Measurements from ENCODE around the gene ITGB4. TPM values are rescaled to one million over a fixed set of nuclear protein-coding genes. Genes with fewer than 3 reads are reported as not detected.

Gene ITGB4
- total RNA-seq, 2 experiments from 2014 or later = 0.81 to 1.3 TPM

GRCh38 chr17:75723171-75723930, 2.1 kb downstream of the ITGB4 start:
- no peaks in the 10 kb centered on the region for H3K27me3 ChIP-seq (ENCODE audit: control insufficient read depth in 1 of 2, insufficient read depth in 2 of 2, low read length in 2 of 2)
- Mint-ChIP-seq H3K36me3 (ENCODE audit: low read depth) (no peaks in the 10 kb centered on the region), H3K4me3 (no peak overlapping the region), H3K27me3 (no peaks in the 10 kb centered on the region), H3K27ac (no peak overlapping the region), H3K4me1 (ENCODE audit: low read depth) (peaks cover 4% of the 10 kb centered on the region), H3K9me3 (no peaks in the 10 kb centered on the region)
- no peak for ATAC-seq (ENCODE audit: poor library complexity)
- no peak overlapping the region for H3K4me3 ChIP-seq (ENCODE audit: low read length)
- TF ChIP-seq CTCF (IDR thresholded peaks at IDR 0.05) = no peak
- CTCF ChIA-PET = no interaction called here
- DNase-seq = peak in 1 of 14 experiments; percentile 11
- intact Hi-C loops (cut with DNase I, micrococcal nuclease) = no loop called here
- peaks cover 12% of the 10 kb centered on the region for H3K4me1 ChIP-seq (ENCODE audit: insufficient read depth, low read length)
- no peak overlapping the region for H3K27ac ChIP-seq (ENCODE audit: low read depth in 1 of 2, low read length in 2 of 2)
- H3K9me3 ChIP-seq (ENCODE audit: control insufficient read depth in 1 of 2, insufficient read depth in 1 of 2, low read length in 2 of 2) = no peaks in the 10 kb centered on the region
- no peaks in the 10 kb centered on the region for H3K36me3 ChIP-seq (ENCODE audit: insufficient read depth, low read length)
- POLR2A ChIA-PET = no interaction called here

GRCh38 chr17:75724016-75725003, 3.1 kb downstream of the ITGB4 start:
- Mint-ChIP-seq H3K4me1 (ENCODE audit: low read depth) (peaks cover 4% of the 10 kb centered on the region), H3K36me3 (ENCODE audit: low read depth) (no peaks in the 10 kb centered on the region), H3K9me3 (no peaks in the 10 kb centered on the region), H3K4me3 (no peak overlapping the region), H3K27me3 (no peaks in the 10 kb centered on the region), H3K27ac (no peak overlapping the region)
- H3K4me1 ChIP-seq (ENCODE audit: insufficient read depth, low read length) = peaks cover 12% of the 10 kb centered on the region
- H3K36me3 ChIP-seq (ENCODE audit: insufficient read depth, low read length) = no peaks in the 10 kb centered on the region
- H3K27me3 ChIP-seq (ENCODE audit: control insufficient read depth in 1 of 2, insufficient read depth in 2 of 2, low read length in 2 of 2) = no peaks in the 10 kb centered on the region
- DNase-seq = peak in 1 of 14 experiments; percentile 16
- ATAC-seq (ENCODE audit: poor library complexity) = no peak
- H3K27ac ChIP-seq (ENCODE audit: low read depth in 1 of 2, low read length in 2 of 2) = no peak overlapping the region
- intact Hi-C loops (cut with DNase I, micrococcal nuclease) = no loop called here
- no peak overlapping the region for H3K4me3 ChIP-seq (ENCODE audit: low read length)
- ChIA-PET CTCF (interaction anchor here (0.6 kb wide), 1 partner anchor 10 kb away, joined by 3 read pairs; no protein-coding TSS in a partner anchor), POLR2A (no interaction called here)
- no peak for TF ChIP-seq CTCF (IDR thresholded peaks at IDR 0.05)
- no peaks in the 10 kb centered on the region for H3K9me3 ChIP-seq (ENCODE audit: control insufficient read depth in 1 of 2, insufficient read depth in 1 of 2, low read length in 2 of 2)

- intact Hi-C loops (cut with DNase I, micrococcal nuclease) = no loop called here
- Mint-ChIP-seq H3K36me3 (ENCODE audit: low read depth) (no peaks in the 10 kb centered on the region), H3K4me1 (ENCODE audit: low read depth) (peaks cover 3% of the 10 kb centered on the region), H3K27me3 (no peaks in the 10 kb centered on the region), H3K4me3 (no peak overlapping the region), H3K27ac (no peak overlapping the region), H3K9me3 (no peaks in the 10 kb centered on the region)
- ATAC-seq (ENCODE audit: poor library complexity) = no peak
- Histone ChIP-seq H3K4me3 (ENCODE audit: low read length) (no peak overlapping the region), H3K36me3 (ENCODE audit: insufficient read depth, low read length) (no peaks in the 10 kb centered on the region), H3K9me3 (ENCODE audit: control insufficient read depth in 1 of 2, insufficient read depth in 1 of 2, low read length in 2 of 2) (no peaks in the 10 kb centered on the region), H3K27me3 (ENCODE audit: control insufficient read depth in 1 of 2, insufficient read depth in 2 of 2, low read length in 2 of 2) (no peaks in the 10 kb centered on the region), H3K4me1 (ENCODE audit: insufficient read depth, low read length) (peaks cover 10% of the 10 kb centered on the region), H3K27ac (ENCODE audit: low read depth in 1 of 2, low read length in 2 of 2) (no peak overlapping the region)
- TF ChIP-seq CTCF (IDR thresholded peaks at IDR 0.05) = no peak
- no peak for DNase-seq
- ChIA-PET POLR2A (no interaction called here), CTCF (no interaction called here)
These were observed 4.2 kb downstream of the ITGB4 start for GRCh38 chr17:75725504-75725903.

Data from CD4-positive, alpha-beta T cell (primary cell).